Activated T-cell treated with anti-CD3 and anti-CD28 coated beads for 24 hours (primary cell): ENCODE data around the gene TMCO5A.
"Not testable (repeated sequence)": the region's sequence is repeated elsewhere in the genome, so short reads cannot be mapped to it uniquely, and the experiment has no call there.

Experiments
- DNase-seq: peaks from one replicate; pipeline ENCODE4 v3.0.0-alpha.2; 2020; ENCODE audit warnings: low read depth

The TMCO5A gene

GRCh38 chr15:37934340-37934739 is at the start of gene TMCO5A:
Gene TMCO5A (plus strand): TSS chr15:37934640. CDS start chr15:37936324, 1,684 bp downstream.
- no peak for DNase-seq

- DNase-seq: no peak
Observed at GRCh38 chr15:37885651-37886050, 48.8 kb upstream of the TMCO5A start.

GRCh38 chr15:37888356-37888755 is 46.1 kb upstream of the TMCO5A start:
- DNase-seq: no peak

- no peak for DNase-seq
Observed at GRCh38 chr15:37891766-37892368, 42.6 kb upstream of the TMCO5A start.

GRCh38 chr15:37893309-37893708 is 41.1 kb upstream of the TMCO5A start:
- DNase-seq: no peak

GRCh38 chr15:37898362-37898761 is 36.1 kb upstream of the TMCO5A start:
- no peak for DNase-seq

- no peak for DNase-seq
Observed at GRCh38 chr15:37900326-37901221, 33.9 kb upstream of the TMCO5A start.

GRCh38 chr15:37902126-37902525 is 32.3 kb upstream of the TMCO5A start:
- DNase-seq: no peak

GRCh38 chr15:37903919-37904625 is 30.4 kb upstream of the TMCO5A start:
- DNase-seq: no peak

- DNase-seq: no peak
Observed at GRCh38 chr15:37907136-37907535, 27.3 kb upstream of the TMCO5A start.

- DNase-seq: no peak
Observed at GRCh38 chr15:37921527-37922385, 12.7 kb upstream of the TMCO5A start.

GRCh38 chr15:37926136-37926535 is 8.3 kb upstream of the TMCO5A start:
- DNase-seq: no peak

- DNase-seq: no peak
Observed at GRCh38 chr15:37929238-37929637, 5.2 kb upstream of the TMCO5A start.

- DNase-seq: no peak
Observed at GRCh38 chr15:37931321-37931720, 3.1 kb upstream of the TMCO5A start.

GRCh38 chr15:37931868-37932267 is 2.6 kb upstream of the TMCO5A start:
- no peak for DNase-seq

- DNase-seq: no peak
Observed at GRCh38 chr15:37932549-37932948, 1.9 kb upstream of the TMCO5A start.

GRCh38 chr15:37933666-37934065 is 774 bp upstream of the TMCO5A start:
- no peak for DNase-seq

GRCh38 chr15:37940876-37941275 is 6.4 kb downstream of the TMCO5A start:
- DNase-seq: no peak

- no peak for DNase-seq
Observed at GRCh38 chr15:37941779-37942178, 7.3 kb downstream of the TMCO5A start.

GRCh38 chr15:37951999-37952398 is 17.6 kb downstream of the TMCO5A start:
- DNase-seq: no peak

- DNase-seq: not testable (repeated sequence)
Observed at GRCh38 chr15:37960742-37961141, 26.3 kb downstream of the TMCO5A start.

- DNase-seq: no peak
Observed at GRCh38 chr15:37967788-37968187, 33.3 kb downstream of the TMCO5A start.
